Measurements from ENCODE around the gene ITPR1.

ITPR1 gene

DNA sequence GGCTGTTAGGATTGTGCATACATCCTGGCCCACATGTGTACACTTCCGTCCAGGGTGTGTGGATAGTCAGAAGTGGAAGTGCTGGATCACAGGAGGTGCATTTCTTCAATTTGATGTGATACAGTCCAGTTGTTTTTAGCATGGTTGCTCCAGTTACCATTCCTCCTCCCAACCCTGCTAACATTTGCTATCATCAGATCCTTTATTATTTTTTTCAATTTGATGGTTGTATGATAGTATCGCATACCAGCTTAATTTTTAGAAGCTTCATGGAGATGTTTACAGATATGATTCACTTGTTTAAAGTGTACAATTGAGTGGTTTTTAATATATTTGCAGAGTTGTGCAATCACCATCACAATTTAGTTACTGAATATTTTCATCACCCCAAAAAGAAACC lies 202.7 kb downstream of the ITPR1 start:
- DNase-seq, result no peak
- no peak overlapping the region for H3K4me3 ChIP-seq (ENCODE audit: low read depth, low read length)
- no peaks in the 10 kb centered on the region for H3K36me3 ChIP-seq (replicated peaks)
- no peaks in the 10 kb centered on the region for H3K27me3 ChIP-seq (replicated peaks)
- no peak overlapping the region for H3K27ac ChIP-seq
- TF ChIP-seq, protein P1, sequence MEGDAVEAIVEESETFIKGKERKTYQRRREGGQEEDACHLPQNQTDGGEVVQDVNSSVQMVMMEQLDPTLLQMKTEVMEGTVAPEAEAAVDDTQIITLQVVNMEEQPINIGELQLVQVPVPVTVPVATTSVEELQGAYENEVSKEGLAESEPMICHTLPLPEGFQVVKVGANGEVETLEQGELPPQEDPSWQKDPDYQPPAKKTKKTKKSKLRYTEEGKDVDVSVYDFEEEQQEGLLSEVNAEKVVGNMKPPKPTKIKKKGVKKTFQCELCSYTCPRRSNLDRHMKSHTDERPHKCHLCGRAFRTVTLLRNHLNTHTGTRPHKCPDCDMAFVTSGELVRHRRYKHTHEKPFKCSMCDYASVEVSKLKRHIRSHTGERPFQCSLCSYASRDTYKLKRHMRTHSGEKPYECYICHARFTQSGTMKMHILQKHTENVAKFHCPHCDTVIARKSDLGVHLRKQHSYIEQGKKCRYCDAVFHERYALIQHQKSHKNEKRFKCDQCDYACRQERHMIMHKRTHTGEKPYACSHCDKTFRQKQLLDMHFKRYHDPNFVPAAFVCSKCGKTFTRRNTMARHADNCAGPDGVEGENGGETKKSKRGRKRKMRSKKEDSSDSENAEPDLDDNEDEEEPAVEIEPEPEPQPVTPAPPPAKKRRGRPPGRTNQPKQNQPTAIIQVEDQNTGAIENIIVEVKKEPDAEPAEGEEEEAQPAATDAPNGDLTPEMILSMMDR (IDR thresholded peaks at IDR 0.05; ENCODE audit: low read depth, low read length, missing control alignments), result no peak
- in situ Hi-C loops (cut with HindIII; ENCODE audit: low pct_ligation_motif_present, low sequenced_read_pairs), result no loop called here

DNA sequence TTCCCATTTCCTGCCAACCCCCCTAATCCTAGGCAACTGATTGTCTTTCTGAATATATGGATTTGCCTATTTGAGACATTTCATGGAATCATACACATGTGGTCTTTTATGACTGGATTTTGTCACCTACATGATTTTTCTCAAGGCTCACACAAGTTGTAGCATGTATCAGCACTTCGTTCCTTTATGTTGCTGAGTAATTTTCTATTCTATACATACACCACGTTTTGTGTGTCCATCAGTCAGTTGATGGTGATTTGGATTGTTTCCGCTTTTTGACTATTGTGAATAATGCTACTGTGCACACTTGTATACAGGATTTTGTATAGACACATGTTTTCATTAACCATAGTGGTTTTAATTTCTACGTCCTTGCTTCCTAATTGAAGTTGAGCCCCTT lies 203.1 kb downstream of the ITPR1 start:
- no peak overlapping the region for H3K4me3 ChIP-seq (ENCODE audit: low read depth, low read length)
- no peak overlapping the region for H3K27ac ChIP-seq
- no peaks in the 10 kb centered on the region for H3K36me3 ChIP-seq (replicated peaks)
- no peak for DNase-seq
- no peaks in the 10 kb centered on the region for H3K27me3 ChIP-seq (replicated peaks)
- in situ Hi-C loops (cut with HindIII; ENCODE audit: low pct_ligation_motif_present, low sequenced_read_pairs), result no loop called here
- TF ChIP-seq, protein P1 (IDR thresholded peaks at IDR 0.05; ENCODE audit: low read depth, low read length, missing control alignments), result no peak

- in situ Hi-C loops (cut with HindIII; ENCODE audit: low pct_ligation_motif_present, low sequenced_read_pairs), result no loop called here
- DNase-seq, result no peak
- H3K4me3 ChIP-seq (ENCODE audit: low read depth, low read length), result no peak overlapping the region
- no peaks in the 10 kb centered on the region for H3K36me3 ChIP-seq (replicated peaks)
- no peak overlapping the region for H3K27ac ChIP-seq
- TF ChIP-seq, protein P1 (IDR thresholded peaks at IDR 0.05; ENCODE audit: low read depth, low read length, missing control alignments), result no peak
- H3K27me3 ChIP-seq (replicated peaks), result no peaks in the 10 kb centered on the region
These were observed 205.1 kb downstream of the ITPR1 start for GRCh38 chr3:4698125-4698821.

GRCh38 chr3:4703054-4703480 lies 209.9 kb downstream of the ITPR1 start:
- no peaks in the 10 kb centered on the region for H3K36me3 ChIP-seq (replicated peaks)
- H3K27me3 ChIP-seq (replicated peaks), result no peaks in the 10 kb centered on the region
- no peak overlapping the region for H3K4me3 ChIP-seq (ENCODE audit: low read depth, low read length)
- no peak overlapping the region for H3K27ac ChIP-seq
- in situ Hi-C loops (cut with HindIII; ENCODE audit: low pct_ligation_motif_present, low sequenced_read_pairs), result no loop called here
- no peak for DNase-seq
- TF ChIP-seq, protein P1 (IDR thresholded peaks at IDR 0.05; ENCODE audit: low read depth, low read length, missing control alignments), result no peak

- no peak for DNase-seq
- Histone ChIP-seq H3K36me3 (replicated peaks) (no peaks in the 10 kb centered on the region), H3K27ac (no peak overlapping the region), H3K27me3 (replicated peaks) (no peaks in the 10 kb centered on the region), H3K4me3 (ENCODE audit: low read depth, low read length) (no peak overlapping the region)
- in situ Hi-C loops (cut with HindIII; ENCODE audit: low pct_ligation_motif_present, low sequenced_read_pairs), result no loop called here
- TF ChIP-seq, protein P1 (IDR thresholded peaks at IDR 0.05; ENCODE audit: low read depth, low read length, missing control alignments), result no peak
These were observed 211.4 kb downstream of the ITPR1 start for GRCh38 chr3:4704552-4704951.

DNA sequence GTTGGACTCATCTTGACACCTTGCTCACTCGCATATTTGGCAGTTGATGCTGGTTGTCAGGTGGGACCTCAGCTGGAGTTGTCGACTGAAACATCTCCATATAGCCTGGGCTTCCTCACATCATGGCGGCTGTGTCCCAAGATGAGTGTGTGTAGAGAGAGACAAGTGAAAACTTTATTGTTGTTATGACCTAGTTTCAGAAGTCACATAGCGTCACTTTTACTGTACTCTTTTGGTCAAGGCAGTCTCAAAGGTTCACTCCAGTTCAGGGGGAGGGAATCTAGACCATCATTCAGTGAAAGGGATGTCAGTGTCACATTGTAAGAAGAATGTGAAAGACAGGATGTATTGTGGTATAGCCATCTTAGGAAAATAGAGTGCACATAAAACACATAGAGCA lies 214.2 kb downstream of the ITPR1 start:
- in situ Hi-C loops (cut with HindIII; ENCODE audit: low pct_ligation_motif_present, low sequenced_read_pairs), result no loop called here
- DNase-seq, result no peak
- H3K4me3 ChIP-seq (ENCODE audit: low read depth, low read length), result no peak overlapping the region
- TF ChIP-seq, protein P1 (IDR thresholded peaks at IDR 0.05; ENCODE audit: low read depth, low read length, missing control alignments), result no peak
- H3K27ac ChIP-seq, result no peak overlapping the region
- no peaks in the 10 kb centered on the region for H3K36me3 ChIP-seq (replicated peaks)
- H3K27me3 ChIP-seq (replicated peaks), result no peaks in the 10 kb centered on the region
